Epithelial cell of prostate (primary cell): ENCODE results near the gene ALDH3A1.

Source experiments
- DNase-seq: peaks from one replicate; pipeline ENCODE4 v3.0.0-alpha.2; 2011; ENCODE audit warnings: low read depth, low spot score
- H3K27ac ChIP-seq: fragments of 450-650 bp; 2 replicates; pipeline ENCODE4 v1.5.1; 2017; ENCODE audit warnings: mild to moderate bottlenecking

The ALDH3A1 gene

DNA sequence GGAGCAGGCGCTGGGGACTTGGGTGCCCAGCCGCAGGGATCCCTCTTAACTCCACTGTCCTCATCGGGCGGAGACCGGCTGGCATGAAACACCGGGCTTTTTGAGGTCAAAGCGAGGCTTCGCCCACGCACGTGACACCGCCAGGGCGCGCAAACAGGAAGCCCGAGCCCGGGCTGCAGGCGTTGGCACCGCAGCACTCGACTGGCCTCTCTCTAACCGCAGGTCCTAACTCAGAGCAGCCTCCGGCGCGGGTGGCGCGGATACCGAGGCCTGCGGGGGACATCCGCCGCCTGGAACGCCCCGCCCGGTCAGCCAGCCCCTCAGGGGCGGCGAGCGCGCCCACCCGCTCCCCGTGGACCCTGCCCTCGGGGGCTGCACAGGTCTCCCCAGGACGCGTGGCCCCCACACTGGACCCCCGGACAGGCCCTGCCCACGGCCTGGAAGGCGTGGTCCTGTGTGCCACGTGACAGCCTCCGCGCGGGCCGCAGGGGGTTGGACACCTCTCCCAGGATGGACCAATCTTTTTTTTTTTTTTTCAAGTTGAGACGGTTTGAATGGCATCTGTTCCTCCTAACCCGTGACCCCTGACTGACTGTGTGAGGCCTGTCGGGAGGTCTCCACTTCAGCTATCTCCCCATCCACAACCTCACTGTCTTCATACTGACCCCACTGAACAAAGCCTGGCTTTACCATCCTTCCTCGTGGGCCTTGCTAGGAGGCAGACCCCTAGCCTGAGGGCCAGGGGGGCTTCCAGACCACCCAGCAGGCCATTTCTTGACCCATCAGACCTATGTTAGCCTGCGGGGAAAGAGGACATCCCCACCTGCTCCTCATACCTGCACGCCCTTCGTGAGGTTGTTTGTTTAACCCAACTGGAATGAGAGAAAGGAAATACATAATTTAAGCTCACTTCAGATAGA lies 23.3 kb downstream of the ALDH3A1 start:
- no peak for DNase-seq
- H3K27ac ChIP-seq, result peak overlapping the region; percentile 76

DNA sequence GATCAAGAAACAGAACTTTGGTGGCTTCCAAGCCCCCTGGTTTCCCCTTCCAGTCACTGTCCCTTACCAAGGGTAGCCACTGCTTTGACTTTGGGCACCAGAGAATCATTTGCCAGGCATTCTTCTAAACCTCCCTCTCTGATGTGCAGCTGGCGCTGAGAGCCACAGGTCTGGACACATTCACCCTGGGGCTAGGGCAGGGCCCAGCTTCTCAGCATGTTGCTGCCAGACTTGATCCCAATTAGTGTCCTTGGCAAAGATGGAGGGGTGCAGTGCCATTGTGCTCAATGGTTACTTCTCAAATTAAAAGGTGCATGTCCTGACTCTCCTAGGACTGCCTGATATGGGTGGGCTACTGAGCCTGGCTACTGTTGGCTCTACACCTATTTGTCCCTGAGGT lies 24.1 kb downstream of the ALDH3A1 start:
- H3K27ac ChIP-seq, result peak overlapping the region; percentile 76
- peak; percentile 64 for DNase-seq

GRCh38 chr17:19720631-19721426 lies 27.3 kb downstream of the ALDH3A1 start:
- no peak overlapping the region for H3K27ac ChIP-seq
- DNase-seq, result no peak

- DNase-seq, result no peak
- H3K27ac ChIP-seq, result no peak overlapping the region
These were observed 28.0 kb downstream of the ALDH3A1 start for GRCh38 chr17:19720210-19720475.

DNA sequence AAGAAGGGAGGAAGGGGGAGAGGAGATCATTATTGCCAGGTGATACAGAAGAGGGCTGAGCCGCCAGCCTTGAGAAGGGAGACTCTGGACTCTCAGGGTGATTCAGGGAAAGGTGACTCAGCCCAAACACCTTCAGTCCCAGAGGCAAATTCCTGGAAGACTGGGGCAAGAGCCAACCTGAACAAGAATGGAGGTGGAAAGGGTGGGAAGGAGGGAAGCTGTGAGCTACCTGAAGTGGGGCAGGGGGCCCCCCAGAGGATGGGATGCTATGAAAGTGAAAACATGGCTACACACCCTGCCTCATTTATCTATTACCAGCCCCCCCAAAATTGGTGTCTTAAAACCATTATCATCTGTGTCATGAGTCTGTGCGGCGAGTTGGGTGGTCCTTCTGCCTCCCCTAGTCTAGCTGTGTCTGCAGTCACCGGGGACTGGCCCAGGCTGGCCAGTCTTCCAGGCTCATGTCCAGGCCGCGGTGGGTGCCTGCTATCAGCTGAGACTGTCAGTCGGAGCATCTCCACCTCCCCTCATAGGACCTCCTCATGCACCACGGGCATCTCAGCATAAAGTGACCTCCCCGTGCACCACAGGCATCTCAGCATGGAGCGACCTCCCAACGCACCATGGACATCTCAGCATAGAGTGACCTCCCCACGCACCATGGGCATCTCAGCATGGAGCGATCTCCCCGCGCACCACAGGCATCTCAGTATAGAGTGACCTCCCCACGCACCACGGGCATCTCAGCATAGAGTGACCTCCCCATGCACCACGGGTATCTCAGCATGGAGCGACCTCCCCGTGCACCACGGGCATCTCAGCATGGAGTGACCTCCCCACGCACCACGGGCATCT lies 28.5 kb downstream of the ALDH3A1 start:
- DNase-seq, result peak; percentile 50
- H3K27ac ChIP-seq, result peak overlapping the region; percentile 52

DNA sequence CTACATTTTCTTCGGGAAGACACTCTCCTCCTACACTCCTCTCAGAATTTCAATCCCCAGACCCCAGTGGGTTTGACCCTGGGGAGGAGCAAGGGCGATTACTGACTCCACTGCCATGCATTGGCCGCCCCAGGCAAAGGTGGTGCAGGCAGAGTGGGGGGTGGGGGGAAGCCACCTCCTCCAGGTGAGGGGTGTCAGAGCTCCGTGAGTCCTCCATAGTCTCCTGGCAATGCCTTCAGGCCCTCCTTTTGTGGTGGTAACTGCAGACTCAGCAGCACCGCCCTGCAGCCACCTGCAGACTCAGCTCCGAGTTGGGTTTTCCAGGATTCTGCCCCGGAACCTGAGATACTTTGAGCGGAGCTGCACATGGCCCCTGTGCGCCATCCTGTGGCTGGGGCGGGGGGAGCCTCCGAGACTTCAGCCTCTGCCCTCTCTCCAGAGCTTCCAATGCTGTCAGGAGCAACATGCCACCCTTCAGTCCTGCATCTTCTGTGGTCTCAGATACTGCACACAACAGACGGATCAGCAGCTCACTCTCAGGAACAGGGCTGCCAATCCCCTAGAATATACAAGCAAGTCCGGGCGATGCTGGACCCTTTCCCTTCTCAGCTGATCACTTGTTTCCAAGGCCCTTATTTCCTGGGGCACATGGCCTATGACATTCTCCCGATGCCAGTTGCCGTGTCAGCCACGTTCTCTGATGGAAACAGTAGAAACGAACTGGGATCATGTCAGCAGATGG lies 29.3 kb downstream of the ALDH3A1 start:
- no peak for DNase-seq
- peak overlapping the region; percentile 52 for H3K27ac ChIP-seq

DNA sequence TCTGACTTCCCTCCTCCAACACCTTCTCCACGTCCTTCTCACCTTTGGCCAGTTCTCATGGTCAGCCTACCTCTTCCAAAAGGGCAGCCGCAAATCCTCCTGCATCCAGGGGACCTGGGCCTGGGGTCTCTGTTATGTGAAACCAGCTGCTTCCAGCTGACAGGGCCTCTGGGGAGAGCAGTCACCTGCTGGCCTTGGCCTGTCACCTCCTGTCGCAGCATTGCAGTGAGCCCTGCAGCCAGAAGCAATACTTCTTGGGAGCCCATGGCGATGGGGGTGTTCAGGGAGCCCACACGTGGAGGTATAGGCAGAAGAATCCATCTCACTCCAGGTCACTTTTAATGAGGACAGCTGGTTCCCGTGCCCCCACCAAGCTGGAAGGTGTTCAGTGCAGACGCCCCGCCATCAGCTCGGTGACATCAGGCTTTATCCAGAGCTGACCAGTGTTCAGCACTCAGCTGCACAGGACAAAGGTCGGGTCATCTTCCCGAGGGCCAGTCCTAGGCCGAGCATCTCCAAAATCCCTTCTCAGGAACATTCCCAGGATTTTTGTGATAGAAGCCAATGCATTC lies 30.0 kb downstream of the ALDH3A1 start:
- H3K27ac ChIP-seq, result no peak overlapping the region
- DNase-seq, result no peak

DNA sequence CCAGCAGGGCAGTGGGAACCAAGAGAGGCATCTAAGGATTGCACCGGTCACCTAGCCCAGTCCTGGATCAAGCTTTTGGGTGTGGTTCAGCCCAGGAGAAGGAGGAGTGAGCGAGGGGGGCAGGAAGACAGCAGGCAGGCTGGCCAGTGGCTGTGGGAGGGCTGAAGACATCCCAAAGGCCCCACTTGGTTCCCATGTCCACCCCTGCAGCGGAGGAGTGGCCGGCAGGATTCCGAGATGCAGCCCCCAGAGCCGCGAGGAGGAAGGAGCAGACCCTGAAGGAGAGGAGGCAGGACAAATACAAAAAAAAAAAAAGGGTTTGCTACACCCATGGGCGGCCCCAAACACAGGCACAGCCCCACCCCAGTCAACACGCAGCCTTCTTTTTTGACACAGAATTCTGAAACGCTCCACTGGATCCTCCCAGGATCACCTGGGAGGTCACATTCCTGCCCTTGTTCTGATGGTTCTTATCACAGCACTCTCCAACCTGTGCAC lies 30.6 kb downstream of the ALDH3A1 start:
- DNase-seq, result no peak
- H3K27ac ChIP-seq, result no peak overlapping the region

- no peak overlapping the region for H3K27ac ChIP-seq
- DNase-seq, result no peak
These were observed 31.1 kb downstream of the ALDH3A1 start for GRCh38 chr17:19717031-19717360.

- H3K27ac ChIP-seq, result no peak within 1 kb of the TSS
- no peak for DNase-seq
These were observed 31.7 kb downstream of the ALDH3A1 start, which contains the start of gene SLC47A2 for GRCh38 chr17:19716108-19717030. Gene SLC47A2, minus strand, starts transcription at chr17:19716584. Its CDS starts 29 bp downstream, at chr17:19716555.

DNA sequence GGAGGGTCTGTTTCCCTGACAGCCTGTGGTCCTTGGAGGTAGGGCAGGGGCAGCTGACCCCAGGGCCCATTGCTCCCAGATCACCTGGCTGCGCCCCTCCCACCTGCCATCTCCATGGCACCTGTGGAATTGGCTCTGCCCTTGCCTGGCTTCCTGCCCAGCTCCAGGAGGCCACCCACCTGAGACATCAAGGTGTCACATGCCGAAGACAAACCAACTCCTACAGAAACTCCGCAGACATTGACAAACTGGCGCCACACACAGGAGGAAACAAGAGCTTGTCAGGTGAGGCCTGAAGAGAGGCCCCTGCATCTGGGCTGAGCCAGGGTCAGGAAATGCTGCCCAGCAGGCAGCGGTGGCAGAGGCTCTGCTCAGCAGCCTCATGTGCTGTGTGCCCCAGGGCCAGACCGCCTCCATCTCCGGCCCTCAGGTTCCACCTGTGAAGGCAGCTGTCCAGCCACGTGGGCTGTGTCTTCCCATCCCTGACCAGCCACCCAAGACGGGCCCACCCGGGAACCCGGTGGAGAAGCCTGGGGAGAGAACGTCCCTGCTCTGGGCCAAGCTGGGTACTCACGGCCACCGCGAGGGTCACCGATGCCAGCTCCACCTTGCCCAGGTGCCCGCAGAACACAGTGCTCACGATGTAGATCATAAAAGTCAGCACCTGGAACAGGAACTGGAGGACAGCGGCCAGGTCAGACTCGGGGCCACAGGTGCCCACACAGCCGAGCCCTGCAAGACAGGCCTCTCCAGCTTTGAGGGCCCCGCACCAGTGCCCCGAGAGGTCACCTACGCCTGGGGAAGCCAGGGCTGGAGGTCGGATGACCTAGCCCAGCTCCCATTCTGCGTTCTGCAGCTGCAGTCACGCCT lies 33.3 kb downstream of the ALDH3A1 start:
- DNase-seq, result no peak
- no peak overlapping the region for H3K27ac ChIP-seq

- no peak for DNase-seq
- H3K27ac ChIP-seq, result no peak overlapping the region
These were observed 34.2 kb downstream of the ALDH3A1 start for GRCh38 chr17:19713901-19714361.

GRCh38 chr17:19713462-19713861 lies 34.6 kb downstream of the ALDH3A1 start:
- DNase-seq, result no peak
- no peak overlapping the region for H3K27ac ChIP-seq

GRCh38 chr17:19712436-19713004 lies 35.6 kb downstream of the ALDH3A1 start:
- H3K27ac ChIP-seq, result no peak overlapping the region
- DNase-seq, result no peak

DNA sequence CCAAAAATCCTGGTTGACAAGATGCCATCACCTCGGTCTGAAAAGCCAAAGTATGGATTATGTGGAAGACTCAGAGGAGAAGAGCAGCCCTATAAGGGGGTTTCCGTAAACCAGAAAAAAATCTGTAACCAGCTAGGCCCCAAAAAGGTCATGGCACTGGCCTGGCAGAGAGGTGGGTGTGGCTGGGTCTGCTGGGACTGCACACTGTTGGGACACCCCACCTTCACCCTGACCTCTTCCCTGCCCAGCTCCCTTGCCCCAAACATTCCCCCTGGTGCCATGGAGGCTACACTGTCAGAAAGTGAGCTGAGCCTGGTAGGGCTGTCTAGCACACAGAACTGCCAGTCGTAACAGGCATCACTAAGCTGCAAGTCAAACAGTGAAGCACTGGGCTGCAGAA lies 38.3 kb downstream of the ALDH3A1 start:
- H3K27ac ChIP-seq, result no peak overlapping the region
- no peak for DNase-seq

DNA sequence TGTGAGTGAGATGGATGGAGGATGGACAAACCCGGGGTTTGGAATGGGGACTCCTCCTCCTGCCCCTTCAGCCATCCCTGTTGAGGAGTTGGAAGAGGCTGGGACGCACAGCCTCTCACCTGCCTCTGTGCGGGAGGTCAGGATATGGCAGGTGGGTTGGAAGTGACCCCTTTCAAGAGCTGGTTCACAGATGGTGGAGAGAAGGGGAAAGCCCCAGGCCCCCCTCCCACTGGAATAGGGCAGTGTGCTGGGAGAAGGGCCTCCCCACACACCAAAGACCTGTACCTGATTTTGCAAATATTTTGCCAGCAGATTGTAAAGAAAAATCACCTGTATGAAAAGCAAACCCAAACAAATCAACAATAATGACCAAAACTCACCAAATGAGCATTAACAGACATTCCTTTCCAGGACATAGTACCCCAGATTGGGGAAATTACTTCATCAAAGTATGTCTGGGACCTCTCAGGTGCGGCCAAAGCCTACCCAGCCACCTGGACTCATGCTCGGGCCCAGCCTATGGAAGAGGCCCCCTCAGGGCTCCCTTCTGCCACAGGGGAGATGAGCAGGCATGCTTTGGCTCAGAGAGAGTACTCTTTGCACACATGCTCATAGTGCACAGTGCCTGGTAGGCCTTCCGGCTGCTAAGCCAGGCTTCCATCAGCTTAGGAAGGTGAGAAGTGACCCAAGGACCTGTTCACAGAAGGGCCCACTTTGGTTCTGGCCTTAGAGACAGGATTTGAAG lies 39.5 kb downstream of the ALDH3A1 start:
- H3K27ac ChIP-seq, result no peak overlapping the region
- no peak for DNase-seq
